Spinal cord (tissue), 10 donors: Measurements from ENCODE around the gene PPP2R2B. TPM values are rescaled to one million over a fixed set of nuclear protein-coding genes. Genes with fewer than 3 reads are reported as not detected.

Experiments
- DNase-seq, 6 donors: peaks; one replicate each; pipeline versions ENCODE4 v3.0.0 to v3.0.0-alpha.2; 2013 to 2015; ENCODE audit warnings: low spot score in 6 of 6, low read depth in 4 of 6
- H3K27ac ChIP-seq: one replicate; pipeline ENCODE4 v1.5.1; 2013; ENCODE audit warnings: low read depth, low read length, control low read depth
- H3K27me3 ChIP-seq: one replicate; pipeline ENCODE4 v1.6.1; 2013; ENCODE audit warnings: low read length; ENCODE audit not compliant: control insufficient read depth, insufficient read depth
- H3K36me3 ChIP-seq: one replicate; pipeline ENCODE4 v1.6.1; 2013; ENCODE audit warnings: low read length; ENCODE audit not compliant: control insufficient read depth, insufficient read depth
- H3K4me1 ChIP-seq: one replicate; pipeline ENCODE4 v1.6.1; 2013; ENCODE audit warnings: low read length; ENCODE audit not compliant: control insufficient read depth, insufficient read depth
- H3K4me3 ChIP-seq: one replicate; pipeline ENCODE4 v1.5.1; 2013; ENCODE audit warnings: low read depth, low read length, control low read depth
- H3K9me3 ChIP-seq: one replicate; pipeline ENCODE4 v1.6.1; 2013; ENCODE audit warnings: low read length; ENCODE audit not compliant: control insufficient read depth, insufficient read depth
- WGBS: methylation state at CpG from one replicate; pipeline ENCODE4 v1.1.5; 2013; ENCODE audit warnings: missing lambda C conversion rate; ENCODE audit not compliant: insufficient coverage; 5-methylcytosine and 5-hydroxymethylcytosine counted together
- polyA plus RNA-seq, 2 donors: library from polyadenylated mRNA; unstranded; fragments of 120-200 nt; gene quantifications; one replicate each; pipeline ENCODE4 v1.2.1, GENCODE V29; 2013; ENCODE audit not compliant: insufficient read length in 2 of 2
- total RNA-seq, 2 donors: library from RNA; depleted of rRNA in 1 of 2; stranded (reverse); fragments of 120-200 nt in 1 of 2; fragments of >200 nt in 1 of 2; gene quantifications; one replicate each; pipeline versions ENCODE4 v1.2.3 to v1.2.4, GENCODE V29; 2013 to 2014
- donor health status: healthy.

PPP2R2B gene
- total and polyA plus RNA-seq, 4 donors: 62.0 to 211 (median 150) TPM

GRCh38 chr5:146890731-146891440 is 12.3 kb upstream of the PPP2R2B start:
- no peak for DNase-seq
- Histone ChIP-seq H3K4me3 (no peak overlapping the region), H3K36me3 (no peaks in the 10 kb centered on the region), H3K27me3 (no peaks in the 10 kb centered on the region), H3K9me3 (no peaks in the 10 kb centered on the region), H3K4me1 (no peaks in the 10 kb centered on the region), H3K27ac (no peak overlapping the region)
- 33% methylated on average over 1 of the region's 1 CpG for WGBS

DNA sequence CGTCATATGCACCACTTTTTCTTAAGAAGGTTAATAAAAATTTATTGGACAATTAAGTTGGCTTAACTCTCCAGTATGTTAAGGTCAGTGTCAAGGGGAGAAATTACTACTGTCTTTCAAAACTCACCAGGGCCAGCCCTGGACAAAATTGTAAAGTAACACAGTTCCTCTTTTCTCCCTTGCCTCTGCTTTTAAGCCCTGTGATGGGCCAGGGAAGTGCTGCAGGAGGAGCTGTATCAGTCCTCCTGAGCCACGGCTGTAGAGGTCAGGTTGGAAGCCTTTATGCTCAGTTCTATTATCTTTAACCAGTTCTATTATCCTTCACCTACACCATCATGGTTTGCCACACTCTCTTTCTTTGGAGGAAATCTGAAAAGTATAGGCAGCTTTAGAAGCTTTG is 11.5 kb upstream of the PPP2R2B start:
- no CpG with 5 or more reads among the region's 2 CpGs for WGBS
- Histone ChIP-seq H3K9me3 (no peaks in the 10 kb centered on the region), H3K36me3 (no peaks in the 10 kb centered on the region), H3K27ac (no peak overlapping the region), H3K4me3 (no peak overlapping the region), H3K4me1 (no peaks in the 10 kb centered on the region), H3K27me3 (no peaks in the 10 kb centered on the region)
- no peak for DNase-seq

DNA sequence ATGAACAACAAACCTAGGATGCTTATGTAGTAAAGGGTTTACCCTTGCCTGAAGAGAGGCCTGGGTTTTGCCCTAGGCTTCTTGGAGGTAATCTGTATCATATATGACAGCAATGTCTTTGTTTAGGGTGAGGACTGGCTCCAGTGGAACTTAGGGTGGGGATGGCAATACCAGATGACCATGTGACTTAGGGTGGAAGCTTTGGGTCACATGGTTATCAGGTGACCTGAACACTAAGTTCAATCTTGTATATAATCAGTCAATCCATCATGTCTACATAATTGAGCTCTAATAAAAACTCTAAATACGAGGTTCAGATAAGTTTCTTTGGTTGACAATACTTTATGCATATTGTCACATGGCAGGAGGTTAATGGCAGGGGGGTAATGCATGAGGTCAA is 10.6 kb upstream of the PPP2R2B start:
- WGBS: no CpG with 5 or more reads among the region's 1 CpG

GRCh38 chr5:146888351-146888978 is 9.9 kb upstream of the PPP2R2B start:
- H3K27me3 ChIP-seq: no peaks in the 10 kb centered on the region
- WGBS: 38% methylated on average over 2 of the region's 3 CpGs
- H3K9me3 ChIP-seq: no peaks in the 10 kb centered on the region
- H3K4me3 ChIP-seq: no peak overlapping the region
- peak in 2 of 6 donors; percentile 20 to 32 for DNase-seq
- no peaks in the 10 kb centered on the region for H3K36me3 ChIP-seq
- H3K4me1 ChIP-seq: no peaks in the 10 kb centered on the region
- H3K27ac ChIP-seq: no peak overlapping the region

More for the DNA sequence above, 10.6 kb upstream of the PPP2R2B start:
- Histone ChIP-seq H3K4me1 (no peaks in the 10 kb centered on the region), H3K27ac (no peak overlapping the region), H3K4me3 (no peak overlapping the region), H3K27me3 (no peaks in the 10 kb centered on the region), H3K36me3 (no peaks in the 10 kb centered on the region), H3K9me3 (no peaks in the 10 kb centered on the region)
- DNase-seq: no peak

GRCh38 chr5:146884066-146884626 is 5.6 kb upstream of the PPP2R2B start:
- Histone ChIP-seq H3K4me1 (no peaks in the 10 kb centered on the region), H3K4me3 (no peak overlapping the region), H3K27ac (no peak overlapping the region), H3K9me3 (no peaks in the 10 kb centered on the region), H3K36me3 (no peaks in the 10 kb centered on the region), H3K27me3 (no peaks in the 10 kb centered on the region)
- WGBS: 94% methylated on average over 1 of the region's 5 CpGs
- DNase-seq: no peak

DNA sequence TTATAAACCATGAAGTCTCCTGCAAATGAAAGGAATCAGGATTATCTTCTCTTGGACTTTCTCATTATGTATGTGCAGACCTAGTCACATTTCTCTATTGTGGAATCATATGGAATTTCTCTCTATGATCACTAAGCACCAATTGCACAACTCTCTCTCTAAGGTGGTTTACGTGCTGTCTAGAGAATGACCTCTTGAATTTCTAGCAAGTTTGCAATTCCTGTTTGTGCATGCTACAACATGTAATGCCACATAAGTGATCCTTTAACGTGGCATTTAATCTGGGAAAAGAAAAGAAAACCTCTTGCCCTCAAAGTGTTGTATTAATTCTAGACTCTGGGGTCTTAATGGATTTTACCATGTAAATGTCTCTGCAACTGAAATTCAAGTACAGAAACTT is 5.0 kb upstream of the PPP2R2B start:
- Histone ChIP-seq H3K4me1 (peaks cover 6% of the 10 kb centered on the region), H3K27ac (no peak overlapping the region), H3K4me3 (no peak overlapping the region), H3K9me3 (no peaks in the 10 kb centered on the region), H3K36me3 (no peaks in the 10 kb centered on the region), H3K27me3 (no peaks in the 10 kb centered on the region)
- WGBS: no CpG with 5 or more reads among the region's 2 CpGs
- DNase-seq: no peak

DNA sequence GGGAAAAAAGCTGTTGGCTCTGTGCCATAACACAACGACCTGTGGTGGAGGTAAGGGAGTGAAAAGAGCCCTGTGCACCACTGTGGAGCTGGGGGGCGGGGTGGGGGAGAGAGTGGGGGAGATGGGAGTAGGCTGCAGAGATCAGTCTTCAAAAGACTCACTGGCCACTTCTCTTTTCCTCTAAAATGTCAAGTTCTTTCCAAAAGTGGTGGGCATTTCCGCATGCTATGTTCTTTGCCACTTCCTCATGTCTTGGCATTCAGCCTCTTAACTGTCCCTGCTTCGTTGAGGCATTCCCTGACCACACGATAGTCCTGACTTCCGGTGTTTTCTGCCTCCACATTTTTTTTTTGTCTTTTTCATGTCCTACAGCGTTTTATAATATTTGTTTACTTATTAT is 2.4 kb upstream of the PPP2R2B start:
- Histone ChIP-seq H3K9me3 (no peaks in the 10 kb centered on the region), H3K27me3 (no peaks in the 10 kb centered on the region), H3K27ac (no peak overlapping the region), H3K4me1 (peaks cover 12% of the 10 kb centered on the region), H3K4me3 (no peak overlapping the region), H3K36me3 (no peaks in the 10 kb centered on the region)
- no peak for DNase-seq
- WGBS: 70% methylated on average over 2 of the region's 7 CpGs

DNA sequence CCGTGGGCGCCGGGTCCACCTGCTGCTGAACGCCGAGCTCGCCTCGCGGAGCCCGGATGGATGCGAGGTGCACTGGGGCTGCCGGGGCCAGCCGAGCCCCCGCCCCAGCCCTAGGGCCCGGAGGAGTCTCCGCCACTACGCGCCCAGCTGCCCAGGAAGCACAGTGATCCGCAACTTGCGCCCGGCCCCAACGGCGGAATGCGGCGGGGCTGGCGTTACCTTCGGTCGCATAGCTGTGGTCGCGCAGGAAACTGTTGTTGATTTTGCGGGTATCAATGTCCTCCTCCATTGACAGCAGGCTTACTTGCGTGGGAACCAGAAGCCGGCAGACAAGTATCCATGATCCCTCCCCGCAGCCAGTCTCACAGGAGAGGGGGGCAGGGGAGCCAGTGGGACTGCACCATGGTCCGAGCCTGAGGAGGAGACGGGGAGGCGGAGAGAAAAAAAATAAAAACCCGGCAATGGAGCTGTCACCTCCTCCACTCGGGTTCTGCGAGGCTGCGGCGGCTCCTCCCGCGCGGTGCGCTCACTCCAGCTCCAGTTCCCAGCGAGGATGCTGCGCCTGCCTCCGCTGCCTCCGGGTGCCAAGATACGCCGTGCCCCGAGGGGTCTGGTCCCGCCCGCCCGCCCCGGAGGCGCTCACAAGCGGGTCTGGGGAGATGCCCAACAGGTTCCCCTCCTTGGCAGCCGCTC is 628 bp downstream of the PPP2R2B start:
- Histone ChIP-seq H3K4me1 (peaks cover 12% of the 10 kb centered on the region), H3K9me3 (no peaks in the 10 kb centered on the region), H3K4me3 (peak overlapping the region; percentile 71), H3K36me3 (no peaks in the 10 kb centered on the region), H3K27ac (peak overlapping the region; percentile 83), H3K27me3 (no peaks in the 10 kb centered on the region)
- DNase-seq: peak in 5 of 6 donors; percentile 39 to 90 (median 59)
- under 1% methylated on average over 52 of the region's 59 CpGs for WGBS

- DNase-seq: peak in 4 of 6 donors; percentile 26 to 86 (median 51)
- peaks cover 12% of the 10 kb centered on the region for H3K4me1 ChIP-seq
- WGBS: 0% methylated on average over 11 of the region's 14 CpGs
- H3K9me3 ChIP-seq: no peaks in the 10 kb centered on the region
- H3K27ac ChIP-seq: peak overlapping the region; percentile 64
- no peaks in the 10 kb centered on the region for H3K36me3 ChIP-seq
- peak overlapping the region; percentile 71 for H3K4me3 ChIP-seq
- no peaks in the 10 kb centered on the region for H3K27me3 ChIP-seq
Measured at GRCh38 chr5:146877178-146877681, 1.3 kb downstream of the PPP2R2B start.
